Suprapubic skin (tissue), 3 donors: ENCODE results near the gene TNFAIP2.

Experiments
- POLR2AphosphoS5 ChIP-seq, 3 donors: sonication (generic); formaldehyde crosslinking; IDR thresholded peaks; one replicate each; pipeline ENCODE4 v1.6.1; 2017; ENCODE audit warnings: antibody characterized with exemption in 3 of 3
- TF ChIP-seq, protein P1 (sequence below), 2 donors: fragments of 200-600 bp in 1 of 2; fragments of 450-650 bp in 1 of 2; sonication (generic) in 1 of 2; IDR thresholded peaks; one replicate each; pipeline ENCODE4 v1.5.1; 2016 to 2019; ENCODE audit warnings: antibody characterized with exemption in 2 of 2, mild to moderate bottlenecking in 1 of 2, moderate library complexity in 1 of 2

DNA sequence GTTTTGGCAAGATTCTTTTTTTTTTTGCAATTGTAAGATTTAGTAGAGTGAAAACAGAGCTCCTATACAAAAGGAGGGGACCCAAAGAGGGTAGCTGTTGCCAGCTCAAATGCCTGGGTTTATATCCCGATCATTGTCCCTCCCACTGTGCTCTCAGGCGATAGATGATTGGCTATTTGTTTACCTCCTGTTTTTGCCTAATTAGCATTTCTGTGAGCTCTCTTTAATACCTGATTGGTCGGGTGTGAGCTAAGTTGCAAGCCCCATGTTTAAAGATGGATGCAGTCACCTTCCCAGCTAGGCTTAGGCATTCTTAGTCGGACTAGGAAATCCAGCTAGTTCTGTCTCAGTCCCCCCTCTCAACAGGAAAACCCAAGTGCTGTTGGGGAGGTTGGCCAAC is 26.9 kb upstream of the TNFAIP2 start:
- no peak for TF ChIP-seq POLR2AphosphoS5 (IDR thresholded peaks at IDR 0.05)
- TF ChIP-seq, protein P1, sequence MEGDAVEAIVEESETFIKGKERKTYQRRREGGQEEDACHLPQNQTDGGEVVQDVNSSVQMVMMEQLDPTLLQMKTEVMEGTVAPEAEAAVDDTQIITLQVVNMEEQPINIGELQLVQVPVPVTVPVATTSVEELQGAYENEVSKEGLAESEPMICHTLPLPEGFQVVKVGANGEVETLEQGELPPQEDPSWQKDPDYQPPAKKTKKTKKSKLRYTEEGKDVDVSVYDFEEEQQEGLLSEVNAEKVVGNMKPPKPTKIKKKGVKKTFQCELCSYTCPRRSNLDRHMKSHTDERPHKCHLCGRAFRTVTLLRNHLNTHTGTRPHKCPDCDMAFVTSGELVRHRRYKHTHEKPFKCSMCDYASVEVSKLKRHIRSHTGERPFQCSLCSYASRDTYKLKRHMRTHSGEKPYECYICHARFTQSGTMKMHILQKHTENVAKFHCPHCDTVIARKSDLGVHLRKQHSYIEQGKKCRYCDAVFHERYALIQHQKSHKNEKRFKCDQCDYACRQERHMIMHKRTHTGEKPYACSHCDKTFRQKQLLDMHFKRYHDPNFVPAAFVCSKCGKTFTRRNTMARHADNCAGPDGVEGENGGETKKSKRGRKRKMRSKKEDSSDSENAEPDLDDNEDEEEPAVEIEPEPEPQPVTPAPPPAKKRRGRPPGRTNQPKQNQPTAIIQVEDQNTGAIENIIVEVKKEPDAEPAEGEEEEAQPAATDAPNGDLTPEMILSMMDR (IDR thresholded peaks at IDR 0.05): no peak
